GM18505 (cell line): ENCODE data around the gene ACVRL1.

Experiments used
- ATAC-seq: cut with Tn5 transposase; IDR thresholded peaks from one replicate; pipeline ENCODE4 v1.9.1; 2021; ENCODE audit not compliant: unreplicated experiment
- POLR2A ChIP-seq: IDR thresholded peaks from 4 replicates; pipeline ENCODE4 v1.6.1; 2011; ENCODE audit warnings: borderline replicate concordance; ENCODE audit not compliant: insufficient read depth, insufficient read length; ENCODE audit errors: extremely low read depth

Gene ACVRL1

DNA sequence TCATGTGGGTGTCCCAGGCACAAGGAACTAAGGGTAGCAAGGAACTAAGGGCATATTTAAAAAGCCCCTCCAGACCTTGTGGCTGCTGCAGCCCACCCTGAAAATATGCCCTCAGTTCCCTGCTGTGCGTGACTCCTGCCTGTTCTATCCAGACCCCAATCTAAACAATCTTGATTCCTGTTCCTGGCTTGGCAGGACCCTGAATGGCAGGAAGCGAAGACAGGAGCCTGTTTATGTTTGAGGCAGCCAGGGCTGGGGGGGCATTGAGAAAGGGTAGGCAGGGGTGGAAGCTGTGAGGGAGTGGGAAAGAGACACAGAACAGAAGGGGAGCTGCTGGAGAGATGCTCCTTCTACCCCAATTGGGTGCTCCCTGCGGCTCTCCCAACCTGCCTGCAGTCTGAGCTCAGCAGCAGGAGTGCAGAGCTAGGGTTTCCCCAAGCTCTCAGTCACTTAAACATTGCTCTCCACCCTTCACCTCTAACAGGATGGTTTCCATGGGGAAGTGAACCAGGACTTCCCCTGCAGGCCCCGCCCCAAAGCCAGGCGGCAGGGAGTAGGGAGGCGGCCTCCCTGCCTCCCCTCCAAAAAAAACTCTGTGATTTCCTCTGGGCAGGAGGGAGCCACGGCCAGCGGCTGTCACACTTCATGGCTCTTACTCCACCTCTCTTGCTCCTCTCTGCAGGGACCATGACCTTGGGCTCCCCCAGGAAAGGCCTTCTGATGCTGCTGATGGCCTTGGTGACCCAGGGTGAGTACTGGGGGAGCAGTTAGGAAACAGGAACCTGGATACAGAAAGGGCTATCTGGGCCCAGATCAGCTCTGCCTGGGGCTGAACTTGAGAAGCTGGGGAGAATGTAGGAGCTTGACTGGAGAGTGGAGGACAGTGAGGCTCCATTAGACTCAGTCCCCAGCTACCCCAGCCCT, 4.7 kb downstream of the ACVRL1 start:
- ATAC-seq = no peak
- no peak for TF ChIP-seq POLR2A

DNA sequence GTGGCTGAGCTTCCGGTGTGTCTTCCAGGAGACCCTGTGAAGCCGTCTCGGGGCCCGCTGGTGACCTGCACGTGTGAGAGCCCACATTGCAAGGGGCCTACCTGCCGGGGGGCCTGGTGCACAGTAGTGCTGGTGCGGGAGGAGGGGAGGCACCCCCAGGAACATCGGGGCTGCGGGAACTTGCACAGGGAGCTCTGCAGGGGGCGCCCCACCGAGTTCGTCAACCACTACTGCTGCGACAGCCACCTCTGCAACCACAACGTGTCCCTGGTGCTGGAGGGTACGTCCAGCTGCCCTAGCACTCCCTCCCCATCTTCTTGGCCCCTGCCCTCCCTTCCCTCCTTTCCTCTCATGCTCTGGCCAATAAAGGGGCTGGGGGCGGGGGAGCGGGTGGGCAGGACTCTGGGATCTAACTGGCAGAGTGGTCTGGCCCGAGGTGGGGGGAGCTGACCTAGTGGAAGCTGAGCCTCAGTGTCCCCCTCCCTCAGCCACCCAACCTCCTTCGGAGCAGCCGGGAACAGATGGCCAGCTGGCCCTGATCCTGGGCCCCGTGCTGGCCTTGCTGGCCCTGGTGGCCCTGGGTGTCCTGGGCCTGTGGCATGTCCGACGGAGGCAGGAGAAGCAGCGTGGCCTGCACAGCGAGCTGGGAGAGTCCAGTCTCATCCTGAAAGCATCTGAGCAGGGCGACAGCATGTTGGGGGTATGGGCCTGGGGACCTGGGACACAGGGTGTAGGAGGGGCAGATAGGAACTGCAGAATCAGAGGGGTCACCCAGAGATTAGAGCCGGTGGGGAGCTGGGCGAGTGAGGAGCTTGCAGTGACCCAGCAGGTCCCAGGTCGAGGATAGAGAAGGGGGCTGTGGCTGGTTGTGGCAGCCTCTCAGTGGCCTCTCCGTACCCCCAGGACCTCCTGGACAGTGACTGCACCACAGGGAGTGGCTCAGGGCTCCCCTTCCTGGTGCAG, 6.0 kb downstream of the ACVRL1 start:
- no peak for TF ChIP-seq POLR2A
- no peak for ATAC-seq

DNA sequence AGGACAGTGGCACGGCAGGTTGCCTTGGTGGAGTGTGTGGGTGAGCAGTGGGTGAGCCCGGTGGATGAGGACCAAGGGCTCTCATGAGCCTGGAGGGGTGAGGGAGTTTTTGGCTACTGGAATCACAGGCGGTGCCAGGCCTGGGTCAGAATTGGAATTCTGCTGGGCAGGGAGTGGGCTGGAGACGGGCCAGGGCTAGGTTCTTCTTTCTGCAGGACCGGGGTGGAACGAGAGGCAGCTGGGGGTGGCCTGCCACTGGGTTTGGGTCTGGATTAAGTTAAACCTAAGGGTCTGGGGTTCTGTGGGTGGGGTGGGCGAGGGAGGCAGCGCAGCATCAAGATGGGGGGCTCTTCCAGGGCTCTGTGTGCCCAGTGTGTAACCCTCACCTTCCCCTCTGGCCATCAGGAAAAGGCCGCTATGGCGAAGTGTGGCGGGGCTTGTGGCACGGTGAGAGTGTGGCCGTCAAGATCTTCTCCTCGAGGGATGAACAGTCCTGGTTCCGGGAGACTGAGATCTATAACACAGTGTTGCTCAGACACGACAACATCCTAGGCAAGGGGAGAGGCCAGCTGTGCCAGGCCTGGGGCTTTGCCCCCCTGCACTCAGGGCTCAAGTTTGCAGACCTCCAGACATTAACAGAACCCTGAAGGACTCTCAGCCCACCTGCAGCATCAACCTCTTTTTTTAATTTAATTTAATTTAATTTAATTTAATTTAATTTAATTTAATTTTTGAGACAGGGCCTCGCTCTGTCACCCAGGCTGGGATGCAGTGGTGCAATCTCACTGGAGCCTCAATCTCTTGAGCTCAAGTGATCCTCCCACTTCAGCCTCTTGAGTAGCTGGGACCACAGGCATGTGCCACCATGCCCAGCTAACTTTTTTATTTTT, 7.0 kb downstream of the ACVRL1 start:
- TF ChIP-seq POLR2A = no peak
- no peak for ATAC-seq

DNA sequence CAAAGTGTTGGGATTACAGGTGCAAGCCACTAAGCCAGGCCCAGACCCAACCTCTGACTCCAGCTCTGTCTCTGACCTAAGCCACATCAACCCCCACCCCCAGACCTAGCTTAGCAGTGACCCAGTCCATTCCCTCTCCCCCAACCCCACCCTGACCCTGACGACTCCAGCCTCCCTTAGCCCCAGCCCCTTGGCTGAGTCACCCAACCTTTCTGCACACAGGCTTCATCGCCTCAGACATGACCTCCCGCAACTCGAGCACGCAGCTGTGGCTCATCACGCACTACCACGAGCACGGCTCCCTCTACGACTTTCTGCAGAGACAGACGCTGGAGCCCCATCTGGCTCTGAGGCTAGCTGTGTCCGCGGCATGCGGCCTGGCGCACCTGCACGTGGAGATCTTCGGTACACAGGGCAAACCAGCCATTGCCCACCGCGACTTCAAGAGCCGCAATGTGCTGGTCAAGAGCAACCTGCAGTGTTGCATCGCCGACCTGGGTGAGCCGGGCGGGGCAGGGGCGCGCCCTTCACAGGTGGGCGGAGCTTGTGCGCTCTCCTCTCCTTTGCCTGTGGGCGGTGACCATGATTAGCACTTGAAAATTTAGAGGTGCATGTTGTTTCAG, 7.8 kb downstream of the ACVRL1 start:
- no peak for ATAC-seq
- no peak for TF ChIP-seq POLR2A

DNA sequence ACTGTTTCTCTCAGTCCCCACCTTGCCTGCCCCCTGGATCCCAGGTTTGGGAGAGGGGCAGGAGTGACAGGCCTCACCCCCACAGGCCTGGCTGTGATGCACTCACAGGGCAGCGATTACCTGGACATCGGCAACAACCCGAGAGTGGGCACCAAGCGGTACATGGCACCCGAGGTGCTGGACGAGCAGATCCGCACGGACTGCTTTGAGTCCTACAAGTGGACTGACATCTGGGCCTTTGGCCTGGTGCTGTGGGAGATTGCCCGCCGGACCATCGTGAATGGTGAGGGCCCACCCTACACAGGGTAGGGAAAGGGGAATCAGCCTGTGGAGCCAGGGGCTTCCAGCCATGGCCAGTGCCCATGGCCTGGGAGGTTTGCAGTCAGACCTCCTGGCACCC, 8.6 kb downstream of the ACVRL1 start:
- ATAC-seq = no peak
- no peak for TF ChIP-seq POLR2A

DNA sequence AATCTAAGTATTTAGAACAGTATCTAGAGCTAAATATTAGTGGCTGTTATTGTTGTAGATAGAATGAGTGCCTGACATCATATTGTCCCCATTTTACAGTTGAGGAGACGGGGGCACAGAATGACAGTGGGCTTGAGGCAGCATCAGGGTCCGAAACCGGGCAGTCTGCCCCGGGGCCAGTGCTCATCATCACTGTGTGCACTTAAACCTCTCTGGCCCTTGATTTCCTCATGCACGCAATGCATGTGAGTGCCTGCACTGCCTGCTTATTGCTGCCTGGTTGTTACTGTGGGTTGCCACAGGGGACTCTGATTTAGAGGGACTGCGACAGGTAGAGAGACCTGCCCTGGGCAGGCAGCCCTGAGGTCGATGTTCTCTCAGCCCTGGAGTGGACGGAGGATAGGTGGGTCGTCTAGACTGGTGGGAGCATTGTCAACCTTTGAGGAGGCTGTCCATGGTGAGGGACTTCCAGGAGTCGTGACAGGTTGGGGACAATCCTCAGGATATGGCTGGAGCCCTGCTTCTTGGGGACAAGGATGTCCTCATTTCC, 9.8 kb downstream of the ACVRL1 start:
- TF ChIP-seq POLR2A = no peak
- no peak for ATAC-seq

DNA sequence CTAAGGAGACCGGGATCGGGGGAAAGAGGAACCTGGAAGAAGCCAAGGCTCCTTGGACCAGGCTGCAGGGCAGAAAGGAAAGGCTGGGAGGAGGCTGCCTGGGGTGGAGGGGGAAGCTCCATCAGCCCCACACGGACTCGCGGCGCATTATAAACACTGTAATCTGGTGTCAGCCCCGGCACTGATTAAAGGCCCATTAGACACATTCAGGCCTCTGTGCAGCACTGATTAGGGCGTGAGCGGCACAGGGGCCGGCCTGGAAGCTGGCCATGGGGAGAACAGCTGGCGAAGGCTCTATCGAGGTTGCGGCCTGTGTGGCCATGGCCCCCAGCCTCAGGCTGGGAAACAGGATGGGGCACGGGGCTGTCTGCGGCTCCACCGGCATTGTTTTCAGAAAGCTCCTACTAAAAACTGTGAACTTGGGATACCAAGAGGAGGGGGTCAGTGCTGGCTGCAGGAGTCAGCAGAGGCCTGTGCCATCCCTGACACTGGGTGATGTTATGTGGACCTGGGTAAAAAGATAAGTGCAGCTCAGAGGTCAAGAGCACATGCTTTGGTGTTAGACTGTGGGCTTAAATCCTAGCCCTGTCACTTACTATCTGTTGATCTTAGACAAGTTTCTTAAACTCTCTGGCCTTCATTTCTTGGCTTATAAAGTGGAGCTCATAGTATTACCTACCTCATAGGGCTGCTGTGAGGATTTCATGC, 10.6 kb downstream of the ACVRL1 start:
- no peak for ATAC-seq
- TF ChIP-seq POLR2A = no peak

DNA sequence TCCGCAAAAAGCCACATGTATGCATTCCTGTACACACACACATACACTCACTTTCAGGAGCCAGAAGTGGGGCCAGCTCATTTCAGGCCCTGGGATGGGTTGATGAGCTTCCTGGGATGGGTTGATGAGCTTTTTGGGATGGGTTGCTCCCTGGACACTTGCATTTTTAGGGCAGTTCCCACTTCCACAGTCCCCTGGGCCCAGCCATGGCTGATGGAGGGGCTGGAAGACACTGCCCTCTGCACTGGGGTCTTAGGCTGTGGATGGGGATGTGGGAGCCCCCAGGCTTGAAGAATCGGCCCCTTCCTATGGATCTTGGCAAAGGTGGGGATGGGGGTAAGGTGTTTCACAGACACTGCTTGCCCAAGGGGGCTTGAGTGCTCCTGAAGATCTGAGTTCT, 12.7 kb downstream of the ACVRL1 start:
- TF ChIP-seq POLR2A = no peak
- ATAC-seq = no peak

DNA sequence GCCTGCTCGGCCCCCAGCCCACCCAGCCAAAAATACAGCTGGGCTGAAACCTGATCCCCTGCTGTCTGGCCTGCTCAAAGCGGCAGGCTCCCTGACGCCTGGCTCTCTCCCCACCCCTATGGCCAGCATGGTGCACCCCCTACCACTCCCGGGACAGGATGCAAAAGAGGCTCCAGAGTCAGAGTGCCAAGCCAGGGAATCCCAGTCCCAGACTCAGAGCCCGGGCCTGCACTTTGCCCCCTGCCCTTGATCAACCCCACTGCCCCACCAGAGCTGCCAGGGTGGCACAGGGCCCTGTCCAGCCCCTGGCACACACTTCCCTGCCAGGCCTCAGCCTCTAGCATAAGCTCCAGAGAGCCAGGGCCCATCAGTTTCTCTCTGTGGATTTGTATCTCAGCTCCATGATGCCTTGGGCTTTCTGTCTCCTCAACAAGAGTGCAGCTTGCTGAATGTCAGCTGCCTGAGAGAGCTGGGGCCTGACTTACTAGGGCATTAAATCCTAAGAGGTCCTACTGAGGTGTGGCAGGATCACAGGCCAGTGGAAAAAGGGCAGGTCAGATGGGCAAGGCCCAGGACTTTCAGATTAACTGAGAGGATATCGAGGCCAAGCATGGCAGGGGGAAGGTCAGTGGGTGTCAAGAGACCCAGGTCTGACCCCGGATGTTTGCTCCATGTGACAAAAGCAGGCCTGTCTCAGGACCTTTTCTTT, 13.9 kb downstream of the ACVRL1 start:
- ATAC-seq = no peak
- no peak for TF ChIP-seq POLR2A

DNA sequence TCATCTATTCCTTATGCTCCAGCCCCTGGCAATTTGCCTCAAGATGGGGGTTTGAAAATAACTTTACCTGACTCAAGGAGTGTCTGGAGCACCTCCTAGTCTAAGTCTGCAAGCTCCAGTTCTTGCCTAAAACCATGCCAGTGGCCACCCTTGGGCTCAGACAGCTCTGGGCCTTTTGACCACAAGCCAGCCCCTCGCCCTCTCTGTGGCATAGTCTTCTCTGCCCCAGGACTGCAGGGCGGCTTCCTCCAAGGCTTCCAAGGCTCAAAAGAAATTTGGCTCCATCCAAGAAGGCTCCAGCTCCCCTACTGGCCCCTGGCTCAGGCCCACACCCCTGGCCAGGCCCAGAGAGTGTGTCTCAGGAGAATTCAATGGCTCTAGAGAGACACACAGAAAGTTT, 14.8 kb downstream of the ACVRL1 start:
- no peak for ATAC-seq
- no peak for TF ChIP-seq POLR2A
